Amygdala (tissue), 56 donors: ENCODE data around the gene DUS2.
"Not testable (repeated sequence)": the region's sequence is repeated elsewhere in the genome, so short reads cannot be mapped to it uniquely, and the experiment has no call there.

Source experiments
- DNase-seq, 56 donors: peaks; one replicate each; lab custom pipeline; 2025; lab: John Stamatoyannopoulos, UW

Gene DUS2

GRCh38 chr16:68115851-68116250 lies 92.8 kb downstream of the DUS2 start:
- DNase-seq: no peak

GRCh38 chr16:68116256-68116867 lies 93.3 kb downstream of the DUS2 start:
- no peak for DNase-seq

GRCh38 chr16:68117884-68118283 lies 94.8 kb downstream of the DUS2 start:
- DNase-seq: no peak

DNA sequence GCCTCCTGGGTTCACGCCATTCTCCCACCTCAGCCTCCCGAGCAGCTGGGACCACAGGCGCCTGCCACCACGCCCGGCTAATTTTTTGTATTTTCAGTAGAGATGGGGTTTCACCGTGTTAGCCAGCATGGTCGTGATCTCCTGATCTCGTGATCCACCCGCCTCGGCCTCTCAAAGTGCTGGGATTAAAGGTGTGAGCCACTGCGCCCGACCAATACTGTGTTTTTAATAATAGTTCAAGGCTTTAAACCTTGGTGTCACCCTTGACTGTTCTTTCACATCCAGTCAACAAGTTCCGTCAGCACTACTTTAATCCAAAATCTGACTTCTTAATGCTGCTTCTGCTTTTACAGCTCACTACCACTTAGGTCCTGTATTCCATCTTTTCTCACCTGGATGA lies 95.9 kb downstream of the DUS2 start:
- DNase-seq: not testable (repeated sequence)

GRCh38 chr16:68120496-68120895 lies 97.4 kb downstream of the DUS2 start:
- not testable (repeated sequence) for DNase-seq

DNA sequence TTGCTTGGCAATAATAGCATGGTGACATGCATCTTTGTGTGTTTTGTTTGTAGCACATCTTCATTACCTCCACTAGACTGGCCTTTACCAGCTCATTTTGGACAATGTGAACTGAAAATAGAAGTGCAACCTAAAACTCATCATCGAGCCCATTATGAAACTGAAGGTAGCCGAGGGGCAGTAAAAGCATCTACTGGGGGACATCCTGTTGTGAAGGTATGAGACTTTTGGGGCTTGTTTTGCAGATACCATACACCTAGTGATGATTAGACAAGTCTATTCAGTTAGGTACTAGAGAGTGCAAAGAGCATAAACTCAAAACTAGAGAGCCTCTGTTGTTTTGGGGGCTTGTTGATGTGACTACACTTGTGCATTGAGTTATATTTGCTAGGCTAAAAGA lies 103.3 kb downstream of the DUS2 start:
- DNase-seq: no peak

GRCh38 chr16:68128577-68129305 lies 105.7 kb downstream of the DUS2 start:
- no peak for DNase-seq
